ENCODE data around the gene FAF1. TPM values are rescaled to one million over a fixed set of nuclear protein-coding genes. Genes with fewer than 3 reads are reported as not detected.

FAF1 gene
- polyA plus RNA-seq, 1 of the 3 experiments (the other 2 are of a cell fraction), result 8.7 TPM

GRCh38 chr1:50436489-50436888 lies 523.6 kb downstream of the FAF1 start:
- CTCF ChIA-PET, result no interaction called here
- Histone ChIP-seq H3F3A (replicated peaks; ENCODE audit: insufficient read depth) (no peaks in the 10 kb centered on the region), H3K9me2 (no peaks in the 10 kb centered on the region), H3K4me1 (ENCODE audit: control insufficient read depth in 1 of 2, insufficient read depth in 2 of 2, low read depth in 1 of 2, low read length in 1 of 2) (no peaks in the 10 kb centered on the region), H3K36me3 (replicated peaks in 1 of 2; ENCODE audit: control insufficient read depth in 1 of 2, insufficient read depth in 2 of 2, low read length in 1 of 2) (peaks cover 9 to 18% of the 10 kb centered on the region in 2 experiments), H3K9ac (no peak overlapping the region), H3K27me3 (ENCODE audit: insufficient read depth) (no peaks in the 10 kb centered on the region; the same call in 1 of the 2 replicates), H3K4me2 (no peak overlapping the region), H3K27ac (ENCODE audit: low read depth in 2 of 2, low read length in 1 of 2) (no peak overlapping the region), H4K20me1 (ENCODE audit: insufficient read depth) (no peaks in the 10 kb centered on the region), H3K9me3 (no peaks in the 10 kb centered on the region), H3K79me2 (ENCODE audit: insufficient read depth) (no peaks in the 10 kb centered on the region), H2AFZ (ENCODE audit: low read depth) (no peak overlapping the region), H3K4me3 (ENCODE audit: low read depth in 2 of 2, low read length in 1 of 2) (no peak overlapping the region)
- TF ChIP-seq ZBTB33 (IDR thresholded peaks at IDR 0.05; ENCODE audit: borderline replicate concordance, low read depth) (no peak), TCF12 (IDR thresholded peaks at IDR 0.05) (no peak), GABPA (IDR thresholded peaks at IDR 0.05; ENCODE audit: low read depth) (no peak), NFIC (IDR thresholded peaks at IDR 0.05; ENCODE audit: borderline replicate concordance) (no peak), MAX (IDR thresholded peaks at IDR 0.05; ENCODE audit: low read depth) (no peak), PBX3 (IDR thresholded peaks at IDR 0.05) (no peak), FOXJ3 (CRISPR knock-in tag; IDR thresholded peaks at IDR 0.05) (no peak), ELF1 (IDR thresholded peaks at IDR 0.05) (no peak), RXRA (IDR thresholded peaks at IDR 0.05; ENCODE audit: borderline replicate concordance, low read depth) (no peak), GATA2 (CRISPR knock-in tag; IDR thresholded peaks at IDR 0.05) (no peak), TEAD4 (IDR thresholded peaks at IDR 0.05; ENCODE audit: borderline replicate concordance, insufficient read depth) (no peak), MEF2A (IDR thresholded peaks at IDR 0.05; ENCODE audit: borderline replicate concordance, low read depth) (no peak), MXI1 (IDR thresholded peaks at IDR 0.05; ENCODE audit: low read depth, low read length) (no peak), JUND (IDR thresholded peaks at IDR 0.05) (no peak), NRF1 (IDR thresholded peaks at IDR 0.05; ENCODE audit: low read depth, low read length) (no peak), SMC3 (IDR thresholded peaks at IDR 0.05; ENCODE audit: low read depth, low read length) (no peak), TAF1 (IDR thresholded peaks at IDR 0.05; ENCODE audit: borderline replicate concordance, low read depth, low read length) (no peak), USF1 (IDR thresholded peaks at IDR 0.05; ENCODE audit: borderline replicate concordance, low read depth) (no peak), FOSL2 (IDR thresholded peaks at IDR 0.05; ENCODE audit: borderline replicate concordance, low read depth) (no peak), RFX5 (IDR thresholded peaks at IDR 0.05; ENCODE audit: low read length) (no peak)
- WGBS (ENCODE audit: low lambda C conversion rate), result 95% methylated on average over 6 of the region's 6 CpGs
- POLR2A ChIA-PET, result no interaction called here
- DNase-seq, result no peak
